ENCODE measurements around the gene SCT.

SCT gene

DNA sequence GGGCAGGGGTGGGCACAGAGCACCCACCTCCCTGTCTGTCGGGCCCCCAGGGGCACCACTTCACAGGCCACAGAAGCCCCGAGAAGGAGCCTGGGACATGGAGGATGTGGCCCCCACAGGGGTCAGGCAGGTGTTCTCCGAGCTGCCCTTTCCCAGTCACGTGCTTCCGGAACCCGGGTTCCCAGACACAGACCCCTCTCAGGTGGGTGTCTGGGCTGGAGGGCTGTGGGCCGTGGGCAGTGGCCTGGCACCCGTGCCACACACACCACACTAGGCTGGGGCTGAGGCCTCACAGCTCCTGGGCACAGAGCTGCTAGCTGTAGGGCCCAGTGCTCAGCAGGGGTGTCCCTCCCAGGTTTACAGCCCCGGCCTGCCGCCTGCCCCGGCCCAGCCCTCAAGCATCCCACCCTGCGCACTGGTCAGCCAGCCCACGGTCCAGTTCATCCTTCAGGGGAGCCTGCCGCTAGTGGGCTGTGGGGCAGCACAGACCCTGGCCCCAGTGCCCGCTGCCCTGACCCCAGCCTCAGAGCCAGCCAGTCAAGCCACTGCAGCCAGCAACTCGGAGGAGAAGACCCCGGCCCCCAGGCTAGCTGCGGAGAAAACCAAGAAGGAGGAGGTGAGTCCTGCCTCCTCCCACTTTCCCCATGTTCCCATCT, 16.7 kb downstream of the SCT start:
- no peak for ATAC-seq
- H3K9me3 Mint-ChIP-seq = no peaks in the 10 kb centered on the region
- H3K4me3 Mint-ChIP-seq = no peak overlapping the region
- no peak overlapping the region for H3K27ac Mint-ChIP-seq
- peaks cover 24% of the 10 kb centered on the region for H3K36me3 Mint-ChIP-seq
- H3K4me1 Mint-ChIP-seq = peaks cover 26% of the 10 kb centered on the region
- H3K27me3 Mint-ChIP-seq = no peaks in the 10 kb centered on the region

DNA sequence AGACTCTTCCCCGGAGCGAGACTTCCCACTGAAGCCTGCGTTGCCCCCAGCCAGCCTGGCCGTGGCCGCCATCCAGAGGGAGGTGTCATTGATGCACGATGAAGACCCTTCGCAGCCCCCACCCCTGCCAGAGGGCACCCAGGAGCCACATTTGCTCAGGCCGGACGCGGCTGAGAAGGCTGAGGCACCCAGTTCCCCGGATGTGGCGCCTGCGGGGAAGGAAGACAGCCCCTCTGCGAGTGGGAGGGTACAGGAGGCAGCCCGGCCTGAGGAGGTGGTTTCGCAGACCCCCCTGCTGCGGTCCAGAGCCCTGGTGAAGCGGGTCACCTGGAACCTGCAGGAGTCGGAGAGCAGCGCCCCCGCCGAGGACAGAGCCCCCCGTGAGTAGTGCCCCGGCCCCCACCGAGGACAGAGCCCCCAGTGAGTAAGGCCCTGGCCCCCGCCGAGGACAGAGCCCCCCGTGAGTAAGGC, 17.6 kb downstream of the SCT start:
- no peak for ATAC-seq
- H3K4me3 Mint-ChIP-seq = no peak overlapping the region
- H3K27ac Mint-ChIP-seq = no peak overlapping the region
- H3K4me1 Mint-ChIP-seq = peaks cover 22% of the 10 kb centered on the region
- no peaks in the 10 kb centered on the region for H3K9me3 Mint-ChIP-seq
- no peaks in the 10 kb centered on the region for H3K27me3 Mint-ChIP-seq
- peaks cover 30% of the 10 kb centered on the region for H3K36me3 Mint-ChIP-seq

DNA sequence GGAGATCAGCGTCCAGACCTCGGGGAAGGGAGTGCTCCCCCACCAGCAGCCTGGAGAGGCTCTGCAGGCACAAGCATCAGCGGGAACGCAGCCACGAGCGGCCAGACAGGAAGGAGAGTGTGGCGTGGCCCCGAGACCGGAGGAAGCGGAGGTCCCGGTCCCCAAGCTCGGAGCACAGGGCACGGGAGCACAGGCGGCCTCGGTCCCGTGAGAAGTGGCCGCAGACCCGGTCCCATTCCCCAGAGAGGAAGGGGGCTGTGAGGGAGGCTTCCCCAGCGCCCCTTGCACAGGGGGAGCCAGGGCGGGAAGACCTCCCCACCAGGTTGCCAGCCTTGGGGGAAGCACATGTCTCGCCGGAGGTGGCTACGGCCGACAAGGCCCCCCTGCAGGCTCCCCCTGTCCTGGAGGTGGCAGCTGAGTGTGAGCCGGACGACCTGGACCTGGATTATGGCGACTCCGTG, 18.2 kb downstream of the SCT start:
- Mint-ChIP-seq H3K27me3 (no peaks in the 10 kb centered on the region), H3K9me3 (no peaks in the 10 kb centered on the region), H3K36me3 (peaks cover 35% of the 10 kb centered on the region), H3K27ac (no peak overlapping the region), H3K4me1 (peaks cover 16% of the 10 kb centered on the region), H3K4me3 (no peak overlapping the region)
- no peak for ATAC-seq

DNA sequence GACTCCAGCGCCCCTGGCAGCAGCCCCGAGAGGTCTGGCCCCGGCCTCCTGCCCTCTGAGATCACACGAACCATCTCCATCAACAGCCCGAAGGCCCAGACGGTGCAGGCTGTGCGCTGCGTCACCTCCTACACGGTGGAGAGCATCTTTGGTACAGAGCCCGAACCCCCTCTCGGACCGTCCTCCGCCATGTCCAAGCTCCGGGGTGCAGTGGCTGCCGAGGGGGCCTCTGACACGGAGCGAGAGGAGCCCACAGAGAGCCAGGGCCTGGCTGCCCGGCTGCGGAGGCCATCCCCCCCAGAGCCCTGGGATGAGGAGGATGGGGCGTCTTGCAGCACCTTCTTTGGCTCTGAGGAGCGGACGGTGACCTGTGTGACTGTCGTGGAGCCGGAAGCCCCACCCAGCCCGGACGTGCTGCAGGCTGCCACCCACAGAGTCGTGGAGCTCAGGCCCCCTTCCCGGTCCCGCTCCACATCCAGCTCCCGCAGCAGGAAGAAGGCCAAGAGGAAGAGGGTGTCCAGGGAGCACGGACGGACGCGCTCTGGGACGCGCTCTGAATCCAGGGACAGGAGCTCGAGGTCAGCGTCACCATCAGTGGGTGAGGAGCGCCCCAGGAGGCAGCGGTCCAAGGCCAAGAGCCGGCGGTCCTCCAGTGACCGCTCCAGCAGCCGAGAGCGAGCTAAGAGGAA, 18.9 kb downstream of the SCT start:
- Mint-ChIP-seq H3K36me3 (peaks cover 36% of the 10 kb centered on the region), H3K27ac (no peak overlapping the region), H3K9me3 (no peaks in the 10 kb centered on the region), H3K27me3 (no peaks in the 10 kb centered on the region), H3K4me3 (no peak overlapping the region), H3K4me1 (peaks cover 9% of the 10 kb centered on the region)
- ATAC-seq = no peak

DNA sequence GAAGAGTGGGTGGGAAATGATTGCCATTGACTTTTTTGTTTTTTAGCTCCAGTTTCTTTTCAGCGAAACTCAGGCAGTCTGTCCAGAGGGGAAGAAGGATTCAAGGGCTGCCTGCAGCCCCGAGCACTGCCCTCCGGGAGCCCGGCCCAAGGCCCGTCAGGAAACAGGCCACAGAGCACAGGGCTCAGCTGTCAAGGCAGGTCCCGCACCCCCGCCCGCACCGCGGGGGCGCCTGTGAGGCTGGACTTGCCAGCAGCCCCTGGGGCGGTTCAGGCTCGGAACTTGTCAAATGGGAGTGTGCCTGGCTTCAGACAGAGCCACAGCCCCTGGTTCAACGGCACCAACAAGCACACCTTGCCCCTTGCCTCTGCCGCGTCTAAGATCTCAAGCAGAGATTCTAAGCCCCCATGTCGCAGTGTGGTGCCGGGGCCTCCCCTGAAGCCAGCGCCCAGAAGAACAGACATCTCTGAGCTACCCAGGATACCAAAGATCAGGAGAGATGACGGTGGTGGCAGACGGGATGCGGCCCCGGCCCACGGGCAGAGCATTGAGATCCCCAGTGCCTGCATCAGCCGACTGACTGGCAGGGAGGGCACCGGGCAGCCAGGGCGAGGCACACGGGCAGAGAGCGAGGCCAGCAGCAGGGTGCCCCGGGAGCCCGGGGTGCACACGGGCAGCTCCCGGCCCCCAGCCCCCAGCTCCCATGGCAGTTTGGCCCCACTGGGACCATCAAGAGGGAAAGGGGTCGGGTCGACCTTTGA, 19.8 kb downstream of the SCT start:
- Mint-ChIP-seq H3K27me3 (no peaks in the 10 kb centered on the region), H3K4me3 (no peak overlapping the region), H3K27ac (no peak overlapping the region)

DNA sequence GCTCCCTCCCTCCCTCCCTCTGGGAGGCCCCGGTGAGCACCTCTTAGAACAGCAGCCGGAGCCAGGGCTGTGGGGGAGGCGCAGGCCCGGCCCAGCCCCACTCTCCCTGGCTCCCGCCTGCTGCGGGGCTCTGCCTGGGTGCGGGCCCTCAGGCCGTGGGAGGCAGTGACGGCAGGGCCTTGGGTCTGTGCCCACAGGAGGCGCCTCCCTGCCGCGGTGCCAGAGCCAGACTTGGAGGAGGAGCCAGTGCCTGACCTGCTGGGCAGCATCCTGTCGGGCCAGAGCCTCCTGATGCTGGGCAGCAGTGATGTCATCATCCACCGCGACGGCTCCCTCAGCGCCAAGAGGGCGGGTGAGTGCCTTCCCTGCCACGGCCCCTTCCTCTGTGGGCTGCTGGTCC, 20.7 kb downstream of the SCT start:
- no peak for ATAC-seq
- no peaks in the 10 kb centered on the region for H3K4me1 Mint-ChIP-seq
- peaks cover 47% of the 10 kb centered on the region for H3K36me3 Mint-ChIP-seq
- H3K9me3 Mint-ChIP-seq = no peaks in the 10 kb centered on the region
- H3K4me3 Mint-ChIP-seq = no peak overlapping the region
- no peaks in the 10 kb centered on the region for H3K27me3 Mint-ChIP-seq
- H3K27ac Mint-ChIP-seq = no peak overlapping the region

More for the DNA sequence above, 19.8 kb downstream of the SCT start:
- H3K36me3 Mint-ChIP-seq = peaks cover 37% of the 10 kb centered on the region
- no peak for ATAC-seq
- H3K9me3 Mint-ChIP-seq = no peaks in the 10 kb centered on the region
- no peaks in the 10 kb centered on the region for H3K4me1 Mint-ChIP-seq

DNA sequence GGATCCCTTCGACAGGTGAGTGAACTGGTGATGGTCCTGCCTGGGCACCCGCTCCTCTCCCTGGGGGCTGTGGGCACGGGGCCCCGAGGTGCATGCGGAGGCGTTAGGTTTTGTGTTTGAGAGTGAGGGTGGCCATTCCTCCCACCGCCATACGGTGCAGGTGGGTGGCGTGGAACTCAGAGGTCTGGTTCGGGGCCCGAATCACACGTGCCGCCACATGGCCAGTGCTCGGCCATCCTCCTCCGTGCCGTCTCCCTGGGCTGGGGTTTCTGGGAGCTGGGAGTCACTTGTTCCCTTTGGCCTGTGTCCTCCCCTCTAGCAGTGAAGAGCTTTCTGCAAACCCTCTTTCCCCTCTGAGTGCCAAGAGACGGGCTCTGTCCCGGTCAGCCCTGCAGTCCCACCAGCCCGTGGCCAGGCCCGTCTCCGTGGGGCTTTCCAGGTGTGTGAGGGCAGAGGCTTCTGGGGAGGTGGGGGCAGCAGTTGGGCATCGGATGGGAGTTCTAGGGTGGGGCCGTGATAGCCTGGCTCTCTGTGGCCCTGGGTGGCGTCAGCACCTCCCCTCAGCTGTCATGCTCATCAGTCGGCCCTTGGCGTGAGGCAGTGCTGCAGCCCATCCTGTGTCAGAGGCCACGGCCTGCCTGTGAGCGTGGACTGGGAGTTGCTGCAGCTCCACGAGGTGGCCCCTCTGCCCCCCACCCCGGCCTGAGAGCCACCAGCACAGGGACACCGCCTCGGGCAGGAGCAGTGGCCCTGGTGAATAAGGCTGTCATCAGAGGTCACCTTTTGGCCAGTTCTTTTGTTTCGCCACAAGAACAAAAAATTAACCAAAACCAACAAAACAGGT, 21.5 kb downstream of the SCT start:
- H3K27ac Mint-ChIP-seq = no peak overlapping the region
- H3K27me3 Mint-ChIP-seq = no peaks in the 10 kb centered on the region
- ATAC-seq = no peak
- H3K4me1 Mint-ChIP-seq = no peaks in the 10 kb centered on the region
- no peaks in the 10 kb centered on the region for H3K9me3 Mint-ChIP-seq
- H3K4me3 Mint-ChIP-seq = no peak overlapping the region
- H3K36me3 Mint-ChIP-seq = peaks cover 42% of the 10 kb centered on the region

DNA sequence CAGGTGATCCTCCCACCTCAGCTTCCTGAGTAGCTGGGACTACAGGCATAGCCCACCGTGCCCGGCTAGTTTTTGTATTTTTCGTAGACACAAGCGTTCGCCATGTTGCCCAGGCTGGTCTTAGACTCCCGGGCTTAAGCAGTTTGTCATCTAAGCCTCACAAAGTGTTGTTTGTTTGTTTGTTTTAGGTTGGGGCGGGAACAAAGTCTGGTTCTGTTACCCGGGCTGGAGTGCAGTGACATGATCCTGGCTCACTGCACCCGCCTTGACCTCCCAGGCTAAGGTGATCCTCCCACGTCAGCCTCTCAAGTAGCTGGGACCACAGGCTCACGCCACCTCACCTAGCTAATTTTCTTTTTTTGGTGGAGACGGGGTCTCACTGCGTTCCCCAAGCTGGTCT, 23.8 kb downstream of the SCT start:
- no peak overlapping the region for H3K4me3 Mint-ChIP-seq
- H3K27me3 Mint-ChIP-seq = no peaks in the 10 kb centered on the region
- H3K9me3 Mint-ChIP-seq = no peaks in the 10 kb centered on the region
- H3K27ac Mint-ChIP-seq = no peak overlapping the region
- no peaks in the 10 kb centered on the region for H3K4me1 Mint-ChIP-seq
- ATAC-seq = no peak
- H3K36me3 Mint-ChIP-seq = peaks cover 34% of the 10 kb centered on the region

DNA sequence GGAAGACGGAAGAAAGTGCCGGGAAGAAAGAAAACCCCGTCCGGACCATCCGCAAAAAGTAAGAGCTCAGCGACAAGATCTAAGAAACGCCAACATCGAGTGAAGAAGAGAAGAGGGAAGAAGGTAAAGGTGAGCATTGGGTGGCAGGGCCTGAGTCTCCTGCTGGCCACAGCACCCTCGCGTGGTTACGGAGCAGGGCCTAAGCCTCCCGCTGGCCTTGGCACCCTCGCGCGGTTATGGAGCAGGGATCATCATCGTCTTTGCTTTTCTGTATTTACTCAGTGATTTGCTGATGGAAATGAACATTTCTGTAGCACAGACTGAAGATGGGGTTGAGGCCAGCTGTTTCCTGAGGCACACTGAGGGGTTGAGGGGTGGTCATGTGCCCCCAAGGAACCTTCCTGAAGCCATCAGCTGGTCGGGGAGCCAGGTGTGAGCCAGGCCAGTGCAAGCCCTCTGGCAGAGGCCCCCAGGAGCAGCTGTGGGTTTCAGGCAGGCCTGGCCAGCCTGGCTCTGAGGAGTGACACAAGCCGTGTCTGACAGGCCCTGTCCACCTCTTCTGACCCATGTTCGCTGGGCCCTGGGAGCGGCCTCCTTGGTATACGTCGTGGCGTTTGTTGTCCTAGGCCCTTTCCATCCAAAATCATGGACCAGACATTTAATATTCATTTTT, 25.3 kb downstream of the SCT start:
- peaks cover 33% of the 10 kb centered on the region for H3K36me3 Mint-ChIP-seq
- no peaks in the 10 kb centered on the region for H3K27me3 Mint-ChIP-seq
- H3K4me1 Mint-ChIP-seq = no peaks in the 10 kb centered on the region
- no peak for ATAC-seq
- no peaks in the 10 kb centered on the region for H3K9me3 Mint-ChIP-seq
- no peak overlapping the region for H3K4me3 Mint-ChIP-seq
- no peak overlapping the region for H3K27ac Mint-ChIP-seq

DNA sequence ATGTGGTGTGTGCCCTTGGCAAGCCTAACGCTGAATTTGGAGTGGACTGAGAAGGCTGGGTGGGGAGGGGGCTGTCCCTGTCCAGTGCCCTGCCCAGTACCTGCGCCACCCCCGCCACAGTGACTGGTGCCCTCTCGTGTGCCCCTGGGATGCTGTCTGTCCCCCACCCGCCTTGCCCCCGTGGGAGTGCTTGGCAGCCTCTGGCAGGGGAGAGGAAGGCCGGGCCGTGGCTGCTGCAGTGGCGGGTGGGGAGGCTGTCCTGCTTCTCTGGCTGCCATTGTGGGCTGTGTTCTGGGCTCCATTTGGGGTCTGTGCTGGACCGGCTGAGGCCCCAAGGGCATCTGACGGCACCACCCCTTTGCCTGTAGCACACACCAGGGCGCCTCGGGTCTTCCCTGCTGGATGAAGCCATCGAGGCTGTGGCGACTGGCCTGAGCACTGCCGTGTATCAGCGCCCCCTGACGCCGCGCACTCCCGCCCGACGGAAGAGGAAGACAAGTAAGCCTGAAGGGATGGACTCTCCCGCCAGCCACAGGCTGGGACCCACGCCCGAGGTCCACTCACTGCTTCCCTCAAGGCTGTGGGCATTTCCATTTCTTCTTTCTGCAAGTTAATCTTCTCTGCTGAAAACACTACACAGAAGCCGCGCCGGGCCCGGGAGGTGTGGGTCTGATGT, 28.8 kb downstream of the SCT start:
- H3K4me3 Mint-ChIP-seq = no peak overlapping the region
- H3K27ac Mint-ChIP-seq = no peak overlapping the region
- no peak for ATAC-seq
- no peaks in the 10 kb centered on the region for H3K27me3 Mint-ChIP-seq
- H3K36me3 Mint-ChIP-seq = peaks cover 31% of the 10 kb centered on the region
- no peaks in the 10 kb centered on the region for H3K4me1 Mint-ChIP-seq
- H3K9me3 Mint-ChIP-seq = no peaks in the 10 kb centered on the region

DNA sequence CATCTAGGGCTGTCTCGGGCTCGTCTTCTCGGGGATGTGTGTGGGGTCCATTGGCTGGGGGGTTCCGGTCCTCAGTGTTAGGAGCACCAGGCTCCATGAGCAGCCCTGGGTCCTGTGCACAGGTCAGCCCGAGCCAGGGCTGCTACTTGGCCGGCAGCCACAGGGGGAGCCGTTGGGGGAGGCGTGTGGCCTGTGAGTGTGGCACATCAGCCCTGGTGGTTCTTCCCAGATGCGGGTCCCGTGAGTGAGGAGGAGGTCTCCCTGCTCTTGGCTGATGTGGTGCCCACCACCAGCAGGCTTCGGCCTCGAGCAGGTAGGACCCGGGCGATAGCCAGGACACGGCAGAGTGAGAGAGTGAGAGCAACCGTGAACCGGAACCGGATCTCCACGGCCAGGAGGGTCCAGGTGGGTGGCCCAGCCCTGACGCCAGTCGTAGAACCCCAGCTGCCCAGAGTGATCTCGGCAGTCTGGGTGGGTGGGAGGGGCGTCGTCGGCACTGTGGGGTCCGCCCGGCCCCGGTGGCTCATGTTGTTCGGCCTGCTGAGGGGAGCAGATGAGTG, 29.7 kb downstream of the SCT start:
- no peak overlapping the region for H3K27ac Mint-ChIP-seq
- peaks cover 40% of the 10 kb centered on the region for H3K36me3 Mint-ChIP-seq
- no peaks in the 10 kb centered on the region for H3K27me3 Mint-ChIP-seq
- no peak for ATAC-seq
- no peaks in the 10 kb centered on the region for H3K4me1 Mint-ChIP-seq
- H3K9me3 Mint-ChIP-seq = no peaks in the 10 kb centered on the region
- no peak overlapping the region for H3K4me3 Mint-ChIP-seq

DNA sequence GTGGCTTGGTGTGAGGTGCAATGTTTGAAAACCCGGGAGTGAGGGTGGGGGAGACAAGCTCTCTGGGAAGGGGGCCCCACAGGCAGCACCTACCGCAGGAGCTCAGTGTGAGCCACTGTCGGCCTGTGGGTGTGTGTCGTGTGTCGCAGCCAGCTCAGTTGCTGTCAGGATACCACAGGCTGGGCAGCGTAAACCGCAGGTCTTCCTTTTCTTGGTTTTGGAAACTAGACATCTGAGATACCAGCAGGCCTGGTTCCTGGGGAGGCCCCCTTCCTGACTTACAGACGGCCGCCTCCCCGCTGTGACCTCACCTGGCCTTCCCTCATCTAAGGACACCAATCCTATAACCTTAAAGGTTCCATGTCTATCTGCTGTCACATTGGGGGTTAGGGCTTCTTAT, 30.6 kb downstream of the SCT start:
- Mint-ChIP-seq H3K4me1 (no peaks in the 10 kb centered on the region), H3K27ac (no peak overlapping the region), H3K9me3 (no peaks in the 10 kb centered on the region), H3K27me3 (no peaks in the 10 kb centered on the region), H3K4me3 (no peak overlapping the region), H3K36me3 (peaks cover 35% of the 10 kb centered on the region)
- no peak for ATAC-seq

DNA sequence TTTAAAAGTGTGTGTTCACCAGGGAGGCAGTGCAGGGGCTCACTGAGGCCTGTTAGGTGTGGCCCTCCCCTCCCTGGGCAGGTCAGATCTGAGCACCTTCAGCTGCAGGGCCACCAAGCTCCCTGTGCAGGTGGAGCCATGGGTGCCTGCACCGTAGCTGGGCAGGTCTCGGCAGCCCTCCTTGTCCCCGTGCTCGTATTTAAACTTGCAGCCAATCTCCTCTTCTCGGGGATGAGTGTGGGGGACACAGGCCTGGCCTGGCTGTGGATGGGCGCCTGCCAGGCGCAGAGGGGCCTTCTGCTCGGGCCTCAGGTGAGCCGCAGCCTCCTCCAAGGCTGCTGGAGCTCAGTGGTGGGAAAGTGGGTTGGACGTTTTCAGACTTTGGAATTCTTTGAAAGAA, 31.6 kb downstream of the SCT start:
- Mint-ChIP-seq H3K4me3 (no peak overlapping the region), H3K27me3 (no peaks in the 10 kb centered on the region), H3K9me3 (no peaks in the 10 kb centered on the region), H3K36me3 (peaks cover 39% of the 10 kb centered on the region), H3K27ac (no peak overlapping the region), H3K4me1 (no peaks in the 10 kb centered on the region)
- no peak for ATAC-seq

DNA sequence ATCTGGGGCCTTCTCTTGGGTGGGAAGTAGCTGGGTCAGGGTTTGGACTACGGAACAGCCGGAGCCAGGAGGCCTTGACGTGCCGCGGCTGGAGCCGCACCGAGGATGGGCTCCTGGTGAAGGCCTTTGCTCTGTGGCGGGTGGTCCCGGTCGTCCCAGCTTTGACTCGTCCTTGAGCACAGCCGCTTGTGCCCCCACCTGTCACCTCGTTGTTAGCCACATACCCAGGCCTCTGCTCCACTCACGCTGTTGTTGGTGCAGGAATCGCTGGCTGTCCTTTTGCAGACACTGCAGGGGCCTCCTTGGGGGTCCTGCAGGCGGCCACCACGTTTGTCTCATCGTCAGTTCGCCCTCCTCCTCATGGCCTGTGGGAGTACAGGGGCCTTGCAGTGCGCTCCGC, 33.6 kb downstream of the SCT start:
- H3K27me3 Mint-ChIP-seq = no peaks in the 10 kb centered on the region

More for the DNA sequence above, 33.6 kb downstream of the SCT start:
- Mint-ChIP-seq H3K4me1 (peaks cover 7% of the 10 kb centered on the region), H3K36me3 (peaks cover 57% of the 10 kb centered on the region), H3K9me3 (no peaks in the 10 kb centered on the region), H3K27ac (no peak overlapping the region), H3K4me3 (no peak overlapping the region)
- no peak for ATAC-seq
